ENCODE results near the gene ARV1. TPM values are rescaled to one million over a fixed set of nuclear protein-coding genes. Genes with fewer than 3 reads are reported as not detected.
"Not testable (repeated sequence)": the region's sequence is repeated elsewhere in the genome, so short reads cannot be mapped to it uniquely, and the experiment has no call there.

The ARV1 gene
- total RNA-seq, 1 experiment from 2014 or later = 25.9 TPM

GRCh38 chr1:231044588-231044987 is 65.7 kb downstream of the ARV1 start:
- no peaks in the 10 kb centered on the region for H3K4me1 ChIP-seq (ENCODE audit: control insufficient read depth, insufficient read depth, low read length)
- BruUV-seq (replicated peaks) = no TSS peak
- ATAC-seq (no peak), DNase-seq (ENCODE audit: low read depth, low spot score) (no peak)
- intact Hi-C loops (cut with micrococcal nuclease; ENCODE audit: unreplicated experiment) = no loop called here
- H3K4me3 ChIP-seq (ENCODE audit: low read depth in 2 of 2, low read length in 2 of 2) = no peak overlapping the region
- peaks cover 9% of the 10 kb centered on the region for H3K27me3 ChIP-seq (ENCODE audit: control insufficient read depth, insufficient read depth, low read length)
- H3K36me3 ChIP-seq (ENCODE audit: control insufficient read depth, insufficient read depth, low read length) = peaks cover 1% of the 10 kb centered on the region; the same call in 1 of the 2 replicates
- H3K9me3 ChIP-seq (ENCODE audit: control insufficient read depth, insufficient read depth, low read depth, low read length) = no peaks in the 10 kb centered on the region
- ChIA-PET POLR2A (no interaction called here), CTCF (no interaction called here)
- TF ChIP-seq REST (IDR thresholded peaks at IDR 0.05; ENCODE audit: insufficient read depth in 1 of 2, low read depth in 2 of 2, low read length in 1 of 2) (no peak), CTCF (IDR thresholded peaks at IDR 0.05) (no peak), SIN3A (IDR thresholded peaks at IDR 0.05; ENCODE audit: borderline replicate concordance, insufficient read depth, low read depth, low read length) (no peak), TCF7L2 (IDR thresholded peaks at IDR 0.05; ENCODE audit: low read depth, low read length) (no peak), POLR2AphosphoS5 (IDR thresholded peaks at IDR 0.05; ENCODE audit: low read depth, low read length) (no peak)
- in situ Hi-C loops (cut with HindIII; ENCODE audit: low pct_unique_long_range_greater_than_20kb, low sequenced_read_pairs) = no loop called here
- H3K27ac ChIP-seq (ENCODE audit: low read length) = no peak overlapping the region

- ATAC-seq (no peak), DNase-seq (ENCODE audit: low read depth, low spot score) (no peak)
- Histone ChIP-seq H3K27me3 (ENCODE audit: control insufficient read depth, insufficient read depth, low read length) (peaks cover 9% of the 10 kb centered on the region), H3K4me3 (ENCODE audit: low read depth in 2 of 2, low read length in 2 of 2) (no peak overlapping the region), H3K4me1 (ENCODE audit: control insufficient read depth, insufficient read depth, low read length) (no peaks in the 10 kb centered on the region), H3K36me3 (ENCODE audit: control insufficient read depth, insufficient read depth, low read length) (no peaks in the 10 kb centered on the region), H3K9me3 (ENCODE audit: control insufficient read depth, insufficient read depth, low read depth, low read length) (no peaks in the 10 kb centered on the region), H3K27ac (ENCODE audit: low read length) (no peak overlapping the region)
- in situ Hi-C loops (cut with HindIII; ENCODE audit: low pct_unique_long_range_greater_than_20kb, low sequenced_read_pairs) = no loop called here
- no peak for TF ChIP-seq POLR2AphosphoS5 (IDR thresholded peaks at IDR 0.05; ENCODE audit: low read depth, low read length)
- no peak for TF ChIP-seq TCF7L2 (IDR thresholded peaks at IDR 0.05; ENCODE audit: low read depth, low read length)
- TF ChIP-seq REST (IDR thresholded peaks at IDR 0.05; ENCODE audit: insufficient read depth in 1 of 2, low read depth in 2 of 2, low read length in 1 of 2) = no peak
- TF ChIP-seq CTCF (IDR thresholded peaks at IDR 0.05) = no peak
- ChIA-PET POLR2A (no interaction called here), CTCF (no interaction called here)
- intact Hi-C loops (cut with micrococcal nuclease; ENCODE audit: unreplicated experiment) = no loop called here
- no TSS peak for BruUV-seq (replicated peaks)
Measured at GRCh38 chr1:231045286-231045685, 66.4 kb downstream of the ARV1 start.

GRCh38 chr1:231045921-231046729 is 67.2 kb downstream of the ARV1 start:
- H3K27ac ChIP-seq (ENCODE audit: low read length); H3K27me3 ChIP-seq (ENCODE audit: control insufficient read depth, insufficient read depth, low read length); ATAC-seq; DNase-seq (ENCODE audit: low read depth, low spot score); intact Hi-C loops (cut with micrococcal nuclease; ENCODE audit: unreplicated experiment); H3K4me3 ChIP-seq (ENCODE audit: low read depth in 2 of 2, low read length in 2 of 2); BruUV-seq (replicated peaks); H3K4me1 ChIP-seq (ENCODE audit: control insufficient read depth, insufficient read depth, low read length); H3K36me3 ChIP-seq (ENCODE audit: control insufficient read depth, insufficient read depth, low read length); H3K9me3 ChIP-seq (ENCODE audit: control insufficient read depth, insufficient read depth, low read depth, low read length); in situ Hi-C loops (cut with HindIII; ENCODE audit: low pct_unique_long_range_greater_than_20kb, low sequenced_read_pairs): not testable (repeated sequence)
- POLR2A ChIA-PET = interaction anchor here (0.7 kb wide), 1 partner anchor 1328 kb away, joined by 3 read pairs; no protein-coding TSS in a partner anchor
- CTCF ChIA-PET = interaction anchor here (0.7 kb wide), 1 partner anchor 20 kb away, joined by 6 read pairs; no protein-coding TSS in a partner anchor

Measured in Panc1 (cell line).